ENCODE measurements around the gene PHGDH.
A peak's percentile ranks its signal among the peaks of the same experiment; 100 is the strongest.
"Not testable (repeated sequence)": the region's sequence is repeated elsewhere in the genome, so short reads cannot be mapped to it uniquely, and the experiment has no call there.

The PHGDH gene

GRCh38 chr1:119766374-119766794 is 54.6 kb downstream of the PHGDH start:
- no peak for DNase-seq (ENCODE audit: low read depth)

GRCh38 chr1:119767486-119767885 is 55.8 kb downstream of the PHGDH start:
- DNase-seq (ENCODE audit: low read depth): no peak

GRCh38 chr1:119768778-119769177 is 57.0 kb downstream of the PHGDH start, which contains the start of gene HMGCS2:
HMGCS2 (minus strand) TSS chr1:119768905; CDS start chr1:119768844, 61 bp downstream.
- no peak for DNase-seq (ENCODE audit: low read depth)

- DNase-seq (ENCODE audit: low read depth): no peak
These were observed 59.3 kb downstream of the PHGDH start for GRCh38 chr1:119771016-119771415.

- no peak for DNase-seq (ENCODE audit: low read depth)
These were observed 60.0 kb downstream of the PHGDH start for GRCh38 chr1:119771770-119772169.

- no peak for DNase-seq (ENCODE audit: low read depth)
These were observed 60.6 kb downstream of the PHGDH start for GRCh38 chr1:119772298-119772697.

- peak; percentile 62 for DNase-seq (ENCODE audit: low read depth)
These were observed 62.0 kb downstream of the PHGDH start for GRCh38 chr1:119773711-119774241.

- no peak for DNase-seq (ENCODE audit: low read depth)
These were observed 63.2 kb downstream of the PHGDH start for GRCh38 chr1:119774746-119775490.

GRCh38 chr1:119778359-119778758 is 66.6 kb downstream of the PHGDH start:
- DNase-seq (ENCODE audit: low read depth): no peak

- DNase-seq (ENCODE audit: low read depth): peak; percentile 25
These were observed 67.3 kb downstream of the PHGDH start for GRCh38 chr1:119778886-119779560.

GRCh38 chr1:119779869-119780356 is 68.2 kb downstream of the PHGDH start:
- DNase-seq (ENCODE audit: low read depth): peak; percentile 24

- no peak for DNase-seq (ENCODE audit: low read depth)
These were observed 69.9 kb downstream of the PHGDH start for GRCh38 chr1:119781434-119782210.

GRCh38 chr1:119782631-119783325 is 71.0 kb downstream of the PHGDH start:
- DNase-seq (ENCODE audit: low read depth): no peak

- no peak for DNase-seq (ENCODE audit: low read depth)
These were observed 71.8 kb downstream of the PHGDH start for GRCh38 chr1:119783354-119784185.

- no peak for DNase-seq (ENCODE audit: low read depth)
These were observed 72.6 kb downstream of the PHGDH start for GRCh38 chr1:119784191-119784781.

GRCh38 chr1:119786046-119786445 is 74.3 kb downstream of the PHGDH start:
- not testable (repeated sequence) for DNase-seq (ENCODE audit: low read depth)

GRCh38 chr1:119786473-119787050 is 74.8 kb downstream of the PHGDH start:
- not testable (repeated sequence) for DNase-seq (ENCODE audit: low read depth)

- no peak for DNase-seq (ENCODE audit: low read depth)
These were observed 76.0 kb downstream of the PHGDH start for GRCh38 chr1:119787776-119788175.

GRCh38 chr1:119790451-119791198 is 78.9 kb downstream of the PHGDH start:
- no peak for DNase-seq (ENCODE audit: low read depth)
